Muscle layer of duodenum (tissue), 2 donors: Measurements from ENCODE around the gene MSTO1.
"Not testable (repeated sequence)": the region's sequence is repeated elsewhere in the genome, so short reads cannot be mapped to it uniquely, and the experiment has no call there.

Experiments used
- H3K27ac ChIP-seq: one replicate; pipeline ENCODE4 v1.7.0; 2013; ENCODE audit warnings: mild to moderate bottlenecking, low read length
- H3K27me3 ChIP-seq: one replicate; pipeline ENCODE4 v1.7.0; 2013; ENCODE audit warnings: low read depth, mild to moderate bottlenecking, control low read depth, low read length
- H3K36me3 ChIP-seq, 2 donors: one replicate each; pipeline ENCODE4 v1.7.0; 2013; ENCODE audit warnings: low read length in 2 of 2, control low read depth in 1 of 2, mild to moderate bottlenecking in 1 of 2; ENCODE audit not compliant: insufficient read depth in 2 of 2, control insufficient read depth in 1 of 2
- H3K4me1 ChIP-seq, 2 donors: one replicate each; pipeline ENCODE4 v1.7.0; 2013; ENCODE audit warnings: low read length in 2 of 2, mild to moderate bottlenecking in 2 of 2, control low read depth in 1 of 2, moderate library complexity in 1 of 2; ENCODE audit not compliant: insufficient read depth in 2 of 2, control insufficient read depth in 1 of 2
- H3K4me3 ChIP-seq, 2 donors: one replicate each; pipeline ENCODE4 v1.7.0; 2013; ENCODE audit warnings: low read length in 2 of 2, low read depth in 1 of 2, mild to moderate bottlenecking in 1 of 2
- H3K9me3 ChIP-seq, 2 donors: one replicate each; pipeline ENCODE4 v1.7.0; 2013; ENCODE audit warnings: low read length in 2 of 2, control low read depth in 1 of 2, mild to moderate bottlenecking in 1 of 2; ENCODE audit not compliant: control insufficient read depth in 1 of 2
- donor health status: healthy.

The MSTO1 gene

DNA sequence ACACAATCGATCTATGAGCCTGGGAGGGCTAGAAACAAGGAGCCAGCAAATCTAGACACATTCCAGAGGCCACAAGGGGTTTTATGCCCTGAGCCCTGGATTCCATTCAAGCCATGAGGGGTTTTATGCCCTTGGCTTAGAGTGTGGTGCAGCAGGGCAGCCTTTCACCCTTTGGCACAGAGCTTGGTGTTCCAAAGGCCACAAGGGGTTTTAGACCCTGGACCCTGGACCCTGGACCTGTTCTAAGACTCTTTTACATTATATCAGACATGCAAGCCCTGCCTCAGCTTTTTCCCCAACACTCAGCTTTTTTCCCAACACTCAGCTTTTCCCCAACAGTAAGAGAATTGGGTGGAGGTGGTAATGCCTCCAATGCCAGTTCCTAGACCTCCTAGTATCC lies 13.3 kb downstream of the MSTO1 start:
- Histone ChIP-seq H3K27ac (no peak overlapping the region), H3K4me3 (no peak overlapping the region), H3K4me1 (no peaks in the 10 kb centered on the region), H3K9me3 (no peaks in the 10 kb centered on the region), H3K27me3 (no peaks in the 10 kb centered on the region), H3K36me3 (no peaks in the 10 kb centered on the region)

DNA sequence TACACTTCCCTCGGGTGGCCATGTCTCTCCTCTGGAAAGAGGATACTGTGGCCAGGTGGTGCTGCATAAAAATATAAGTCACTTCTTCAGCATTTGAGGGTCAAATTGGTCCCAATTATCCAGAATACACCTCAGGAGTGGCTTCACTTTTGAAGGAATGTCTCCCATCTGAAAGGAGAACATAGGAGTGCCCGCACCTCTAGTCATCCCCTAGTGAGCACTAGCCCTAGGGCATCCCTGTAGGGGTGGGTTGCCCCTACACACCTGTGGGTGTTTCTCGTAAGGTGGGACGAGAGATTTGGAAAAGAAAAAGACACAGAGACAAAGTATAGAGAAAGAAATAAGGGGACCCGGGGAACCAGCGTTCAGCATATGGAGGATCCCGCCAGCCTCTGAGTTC lies 16.4 kb downstream of the MSTO1 start:
- H3K4me3 ChIP-seq, H3K27me3 ChIP-seq, H3K4me1 ChIP-seq, H3K36me3 ChIP-seq, H3K27ac ChIP-seq, H3K9me3 ChIP-seq: not testable (repeated sequence)

- no peak overlapping the region for H3K27ac ChIP-seq
- no peaks in the 10 kb centered on the region for H3K9me3 ChIP-seq
- no peaks in the 10 kb centered on the region for H3K4me1 ChIP-seq
- H3K36me3 ChIP-seq = no peaks in the 10 kb centered on the region
- peak overlapping the region in 1 of 2 donors; percentile 53 for H3K4me3 ChIP-seq
- H3K27me3 ChIP-seq = no peaks in the 10 kb centered on the region
Measured at GRCh38 chr1:155636397-155637153, 26.6 kb downstream of the MSTO1 start.

GRCh38 chr1:155640367-155640766 lies 30.3 kb downstream of the MSTO1 start:
- no peak overlapping the region for H3K27ac ChIP-seq
- no peaks in the 10 kb centered on the region for H3K36me3 ChIP-seq
- peaks cover 0 to 3% of the 10 kb centered on the region in 2 donors for H3K9me3 ChIP-seq
- H3K4me3 ChIP-seq = no peak overlapping the region
- H3K4me1 ChIP-seq = peaks cover 0 to 6% of the 10 kb centered on the region in 2 donors
- no peaks in the 10 kb centered on the region for H3K27me3 ChIP-seq

GRCh38 chr1:155642559-155643180 lies 32.7 kb downstream of the MSTO1 start:
- H3K27ac ChIP-seq, H3K36me3 ChIP-seq, H3K4me1 ChIP-seq, H3K4me3 ChIP-seq, H3K27me3 ChIP-seq, H3K9me3 ChIP-seq: not testable (repeated sequence)

DNA sequence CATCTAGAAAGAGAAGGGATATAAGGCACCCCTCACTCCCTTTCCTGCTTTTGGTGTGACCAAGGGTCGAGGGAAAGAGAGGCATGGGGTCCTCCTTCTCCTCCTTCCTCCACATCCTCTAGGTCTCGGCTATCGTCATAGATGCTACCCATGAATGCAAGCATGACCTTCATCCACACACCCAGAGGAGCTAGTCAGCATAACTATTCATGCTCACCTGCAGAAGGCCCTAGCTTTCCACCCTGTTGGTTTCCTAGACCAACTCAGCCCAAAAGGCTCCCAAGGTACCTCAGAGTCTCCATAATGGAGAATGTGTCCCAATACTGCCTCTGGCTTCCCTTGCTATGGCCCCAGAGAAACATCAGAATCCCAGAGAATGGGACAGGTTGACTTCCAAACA lies 33.2 kb downstream of the MSTO1 start:
- H3K27me3 ChIP-seq = no peaks in the 10 kb centered on the region
- no peaks in the 10 kb centered on the region for H3K36me3 ChIP-seq
- no peak overlapping the region for H3K27ac ChIP-seq
- no peak overlapping the region for H3K4me3 ChIP-seq
- peaks cover 0 to 6% of the 10 kb centered on the region in 2 donors for H3K4me1 ChIP-seq
- peaks cover 0 to 3% of the 10 kb centered on the region in 2 donors for H3K9me3 ChIP-seq

- Histone ChIP-seq H3K4me3 (no peak overlapping the region), H3K4me1 (peaks cover 0 to 6% of the 10 kb centered on the region in 2 donors), H3K27me3 (no peaks in the 10 kb centered on the region), H3K27ac (no peak overlapping the region), H3K36me3 (no peaks in the 10 kb centered on the region), H3K9me3 (peaks cover 0 to 3% of the 10 kb centered on the region in 2 donors)
Measured at GRCh38 chr1:155645034-155645598, 35.1 kb downstream of the MSTO1 start.

DNA sequence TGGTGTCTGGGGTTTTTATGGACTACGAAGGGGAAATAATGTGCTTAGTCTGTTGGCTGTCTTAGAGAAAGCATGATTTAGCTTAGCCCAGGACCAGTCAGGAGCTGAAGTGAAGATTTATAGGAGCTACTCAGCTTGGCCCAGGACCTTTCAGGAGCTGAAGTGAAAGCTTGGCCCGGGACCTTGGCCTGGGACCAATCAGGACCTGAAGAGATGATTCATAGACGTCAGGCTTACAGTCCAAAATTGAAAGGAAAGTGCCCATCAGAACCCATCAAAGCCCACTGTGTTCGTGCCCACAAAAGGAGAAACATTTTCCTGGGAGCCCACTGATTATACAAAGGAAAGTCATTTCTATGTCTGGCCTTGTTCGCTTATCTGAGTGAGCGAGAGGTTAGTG lies 35.6 kb downstream of the MSTO1 start:
- Histone ChIP-seq H3K27me3 (no peaks in the 10 kb centered on the region), H3K9me3 (peaks cover 0 to 3% of the 10 kb centered on the region in 2 donors), H3K27ac (no peak overlapping the region), H3K36me3 (no peaks in the 10 kb centered on the region), H3K4me3 (no peak overlapping the region), H3K4me1 (peaks cover 0 to 8% of the 10 kb centered on the region in 2 donors)

DNA sequence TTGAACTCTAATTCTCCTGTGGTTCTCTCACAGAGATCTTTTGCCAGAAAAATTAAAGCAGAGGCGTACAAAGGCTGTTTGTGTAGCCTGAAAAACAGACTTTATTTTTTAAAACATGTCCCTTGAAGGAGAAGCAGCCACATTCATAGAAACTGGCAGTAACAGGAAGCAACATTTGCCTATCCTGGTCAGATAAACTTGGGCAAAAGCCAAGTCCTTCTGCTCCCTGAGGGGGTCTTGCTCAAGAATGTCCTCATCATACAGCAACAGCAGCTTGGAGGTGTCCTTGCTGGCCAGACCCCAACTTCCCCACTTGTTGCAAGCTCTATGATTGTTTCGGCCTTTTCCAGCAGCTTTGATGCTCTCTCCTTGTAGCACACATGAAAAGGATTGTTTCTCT lies 36.3 kb downstream of the MSTO1 start:
- H3K27me3 ChIP-seq = no peaks in the 10 kb centered on the region
- H3K27ac ChIP-seq = no peak overlapping the region

DNA sequence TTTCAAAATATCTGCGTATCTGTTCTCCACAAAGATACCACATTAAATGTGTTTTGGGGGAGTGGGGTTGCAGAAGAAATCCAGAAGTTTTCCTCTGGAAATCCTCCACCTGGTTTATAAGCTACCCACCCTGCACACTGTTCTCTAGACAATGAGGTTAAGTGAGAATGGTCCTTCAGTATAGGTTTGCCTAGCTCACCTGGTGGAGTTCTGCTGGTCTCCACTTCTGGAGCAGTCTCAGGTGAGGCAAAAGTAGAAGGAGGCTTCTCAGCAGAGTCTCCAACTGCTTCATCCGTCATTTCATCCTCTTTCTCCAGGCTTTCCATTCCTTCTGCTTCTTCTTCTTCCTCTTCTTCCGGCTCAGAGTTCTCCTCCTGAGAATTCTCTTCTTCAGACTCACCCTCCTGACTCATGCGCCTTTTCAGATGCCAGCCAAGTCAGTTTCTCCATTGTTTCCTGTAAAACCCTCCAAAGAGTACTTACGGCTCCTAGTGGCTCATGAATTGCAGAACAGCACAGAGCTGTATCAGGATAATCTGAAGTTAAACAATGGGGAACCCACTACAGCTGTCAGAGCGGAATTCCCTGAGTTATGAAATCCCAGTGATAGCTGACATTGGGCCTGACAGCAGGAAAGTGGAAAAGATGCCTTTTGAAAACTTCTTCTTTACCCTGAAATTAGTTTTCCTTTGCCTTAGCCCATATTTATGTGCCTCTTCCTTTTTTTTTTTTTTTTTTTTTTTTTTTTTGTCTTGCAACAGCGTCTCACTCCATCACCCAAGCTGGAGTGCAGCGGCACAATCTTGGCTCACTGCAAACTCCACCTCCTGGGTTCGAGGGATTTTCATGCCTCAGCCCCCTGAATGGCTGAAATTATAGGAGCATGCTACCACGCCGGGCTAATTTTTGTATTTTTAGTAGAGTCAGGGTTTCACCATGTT lies 38.5 kb downstream of the MSTO1 start:
- Histone ChIP-seq H3K4me3 (no peak overlapping the region), H3K27ac (no peak overlapping the region), H3K27me3 (no peaks in the 10 kb centered on the region), H3K9me3 (no peaks in the 10 kb centered on the region), H3K4me1 (peaks cover 6 to 10% of the 10 kb centered on the region in 2 donors), H3K36me3 (no peaks in the 10 kb centered on the region)

More for the DNA sequence above, 36.3 kb downstream of the MSTO1 start:
- no peak overlapping the region for H3K4me3 ChIP-seq
- H3K36me3 ChIP-seq = no peaks in the 10 kb centered on the region
- peaks cover 0 to 10% of the 10 kb centered on the region in 2 donors for H3K4me1 ChIP-seq
- H3K9me3 ChIP-seq = peaks cover 0 to 3% of the 10 kb centered on the region in 2 donors

GRCh38 chr1:155649676-155650075 lies 39.7 kb downstream of the MSTO1 start:
- no peaks in the 10 kb centered on the region for H3K9me3 ChIP-seq
- no peaks in the 10 kb centered on the region for H3K36me3 ChIP-seq
- H3K4me1 ChIP-seq = peaks cover 6 to 10% of the 10 kb centered on the region in 2 donors
- no peaks in the 10 kb centered on the region for H3K27me3 ChIP-seq
- no peak overlapping the region for H3K4me3 ChIP-seq
- H3K27ac ChIP-seq = no peak overlapping the region
